Vagina (tissue), 2 donors: ENCODE data around the gene CDH13.

ENCODE experiments used
- POLR2A ChIP-seq, 2 donors: fragments of 450-650 bp; IDR thresholded peaks; one replicate each; pipeline ENCODE4 v1.6.1; 2017; ENCODE audit warnings: antibody characterized with exemption in 2 of 2, mild to moderate bottlenecking in 2 of 2, moderate library complexity in 2 of 2
- POLR2AphosphoS5 ChIP-seq, 2 donors: sonication (generic); formaldehyde crosslinking; IDR thresholded peaks; one replicate each; pipeline ENCODE4 v1.9.0; 2017; ENCODE audit warnings: antibody characterized with exemption in 2 of 2, mild to moderate bottlenecking in 2 of 2, low read depth in 1 of 2; ENCODE audit not compliant: insufficient read depth in 1 of 2
- TF ChIP-seq, protein P1 (sequence below), 3 experiments: fragments of 450-650 bp in 2 of 3; fragments of 200-600 bp in 1 of 3; sonication (generic) in 1 of 3; IDR thresholded peaks; one replicate each; pipeline ENCODE4 v1.5.1; 2017 to 2019; ENCODE audit warnings: antibody characterized with exemption in 3 of 3, mild to moderate bottlenecking in 2 of 3, moderate library complexity in 2 of 3

DNA sequence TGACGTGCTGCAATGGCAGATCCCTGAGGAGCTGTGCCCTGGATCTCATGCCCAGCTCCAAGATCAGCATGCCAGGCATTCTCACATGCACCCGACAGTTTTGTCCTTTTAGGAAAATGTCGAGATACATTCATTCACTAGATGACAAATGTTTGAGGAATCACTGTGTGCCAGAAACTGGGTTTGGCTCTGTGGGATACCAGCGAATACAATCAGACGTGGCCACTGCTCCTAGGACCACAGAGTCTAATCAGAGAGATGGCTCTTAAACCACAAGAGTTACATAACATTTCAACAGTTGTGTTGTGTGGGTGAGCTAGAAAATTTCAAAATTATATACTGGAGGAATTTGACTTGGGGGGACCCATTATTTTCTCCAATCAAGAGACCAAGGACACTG, 579.7 kb downstream of the CDH13 start:
- TF ChIP-seq, protein P1, sequence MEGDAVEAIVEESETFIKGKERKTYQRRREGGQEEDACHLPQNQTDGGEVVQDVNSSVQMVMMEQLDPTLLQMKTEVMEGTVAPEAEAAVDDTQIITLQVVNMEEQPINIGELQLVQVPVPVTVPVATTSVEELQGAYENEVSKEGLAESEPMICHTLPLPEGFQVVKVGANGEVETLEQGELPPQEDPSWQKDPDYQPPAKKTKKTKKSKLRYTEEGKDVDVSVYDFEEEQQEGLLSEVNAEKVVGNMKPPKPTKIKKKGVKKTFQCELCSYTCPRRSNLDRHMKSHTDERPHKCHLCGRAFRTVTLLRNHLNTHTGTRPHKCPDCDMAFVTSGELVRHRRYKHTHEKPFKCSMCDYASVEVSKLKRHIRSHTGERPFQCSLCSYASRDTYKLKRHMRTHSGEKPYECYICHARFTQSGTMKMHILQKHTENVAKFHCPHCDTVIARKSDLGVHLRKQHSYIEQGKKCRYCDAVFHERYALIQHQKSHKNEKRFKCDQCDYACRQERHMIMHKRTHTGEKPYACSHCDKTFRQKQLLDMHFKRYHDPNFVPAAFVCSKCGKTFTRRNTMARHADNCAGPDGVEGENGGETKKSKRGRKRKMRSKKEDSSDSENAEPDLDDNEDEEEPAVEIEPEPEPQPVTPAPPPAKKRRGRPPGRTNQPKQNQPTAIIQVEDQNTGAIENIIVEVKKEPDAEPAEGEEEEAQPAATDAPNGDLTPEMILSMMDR (IDR thresholded peaks at IDR 0.05), result no peak
- TF ChIP-seq POLR2A (IDR thresholded peaks at IDR 0.05), result no peak
- no peak for TF ChIP-seq POLR2AphosphoS5 (IDR thresholded peaks at IDR 0.05; ENCODE audit: insufficient read depth in 1 of 2, low read depth in 1 of 2)
